ENCODE results near the gene FARSA. TPM values are rescaled to one million over a fixed set of nuclear protein-coding genes. Genes with fewer than 3 reads are reported as not detected.
"Not testable (repeated sequence)": the region's sequence is repeated elsewhere in the genome, so short reads cannot be mapped to it uniquely, and the experiment has no call there.

The FARSA gene
- 47.8 and 55.7 TPM in 2 replicates for total RNA-seq
- polyA plus RNA-seq (2012): 69.3 TPM

- DNase-seq (ENCODE audit: low read depth): peak; percentile 92
Observed at GRCh38 chr19:12933287-12934072, at the start of gene FARSA. Gene FARSA (minus strand): TSS chr19:12933711. CDS start chr19:12933696, 15 bp downstream.

- DNase-seq (ENCODE audit: low read depth): no peak
Observed at GRCh38 chr19:12983091-12983490, 49.6 kb upstream of the FARSA start.

- no peak for DNase-seq (ENCODE audit: low read depth)
Observed at GRCh38 chr19:12982648-12983047, 49.1 kb upstream of the FARSA start.

GRCh38 chr19:12979974-12980373 lies 46.5 kb upstream of the FARSA start:
- DNase-seq (ENCODE audit: low read depth): no peak

GRCh38 chr19:12976109-12976508 lies 42.6 kb upstream of the FARSA start:
- not testable (repeated sequence) for DNase-seq (ENCODE audit: low read depth)

GRCh38 chr19:12975221-12975741 lies 41.8 kb upstream of the FARSA start:
- no peak for DNase-seq (ENCODE audit: low read depth)

GRCh38 chr19:12974301-12975220 lies 41.0 kb upstream of the FARSA start:
- DNase-seq (ENCODE audit: low read depth): peak; percentile 38

GRCh38 chr19:12973236-12973635 lies 39.7 kb upstream of the FARSA start:
- no peak for DNase-seq (ENCODE audit: low read depth)

- DNase-seq (ENCODE audit: low read depth): no peak
Observed at GRCh38 chr19:12970070-12970820, 36.7 kb upstream of the FARSA start.

GRCh38 chr19:12969292-12969988 lies 35.9 kb upstream of the FARSA start, which contains the start of gene DAND5:
Gene DAND5 (plus strand): TSS chr19:12969576. CDS start chr19:12969661, 85 bp downstream.
- DNase-seq (ENCODE audit: low read depth): no peak

- no peak for DNase-seq (ENCODE audit: low read depth)
Observed at GRCh38 chr19:12967907-12968306, 34.4 kb upstream of the FARSA start.

- no peak for DNase-seq (ENCODE audit: low read depth)
Observed at GRCh38 chr19:12965812-12966135, 32.3 kb upstream of the FARSA start.

GRCh38 chr19:12965017-12965811 lies 31.7 kb upstream of the FARSA start:
- DNase-seq (ENCODE audit: low read depth): peak; percentile 83

- DNase-seq (ENCODE audit: low read depth): no peak
Observed at GRCh38 chr19:12959481-12959880, 26.0 kb upstream of the FARSA start.

GRCh38 chr19:12957389-12957952 lies 24.0 kb upstream of the FARSA start:
- not testable (repeated sequence) for DNase-seq (ENCODE audit: low read depth)

- DNase-seq (ENCODE audit: low read depth): peak; percentile 85
Observed at GRCh38 chr19:12956446-12957388, 23.2 kb upstream of the FARSA start, which contains the start of gene GADD45GIP1. Gene GADD45GIP1 (minus strand): TSS chr19:12957223. CDS start chr19:12957212, 11 bp downstream.

GRCh38 chr19:12955996-12956395 lies 22.5 kb upstream of the FARSA start:
- peak; percentile 28 for DNase-seq (ENCODE audit: low read depth)

GRCh38 chr19:12955575-12955974 lies 22.1 kb upstream of the FARSA start:
- not testable (repeated sequence) for DNase-seq (ENCODE audit: low read depth)

Measured in myocyte (in vitro differentiated cells).